Fibroblast of the conjunctiva (primary cell): ENCODE measurements around the gene SNRNP48.

Experiments used
- DNase-seq: peaks from one replicate; pipeline ENCODE4 v3.0.0-alpha.2; 2010; ENCODE audit warnings: low read depth

SNRNP48 gene

GRCh38 chr6:7559196-7559595 lies 30.8 kb upstream of the SNRNP48 start:
- DNase-seq: no peak

- no peak for DNase-seq
Observed at GRCh38 chr6:7559651-7560385, 30.2 kb upstream of the SNRNP48 start.

- DNase-seq: no peak
Observed at GRCh38 chr6:7561153-7561964, 28.6 kb upstream of the SNRNP48 start.

GRCh38 chr6:7562769-7563168 lies 27.2 kb upstream of the SNRNP48 start:
- no peak for DNase-seq

GRCh38 chr6:7566107-7566506 lies 23.9 kb upstream of the SNRNP48 start:
- DNase-seq: no peak

- DNase-seq: no peak
Observed at GRCh38 chr6:7566617-7567173, 23.3 kb upstream of the SNRNP48 start.

- peak; percentile 76 for DNase-seq
Observed at GRCh38 chr6:7568021-7568420, 22.0 kb upstream of the SNRNP48 start.

GRCh38 chr6:7569082-7569481 lies 20.9 kb upstream of the SNRNP48 start:
- no peak for DNase-seq

GRCh38 chr6:7572213-7572943 lies 17.6 kb upstream of the SNRNP48 start:
- no peak for DNase-seq

- no peak for DNase-seq
Observed at GRCh38 chr6:7574500-7574899, 15.5 kb upstream of the SNRNP48 start.

GRCh38 chr6:7578516-7578915 lies 11.5 kb upstream of the SNRNP48 start:
- no peak for DNase-seq

- DNase-seq: no peak
Observed at GRCh38 chr6:7578931-7579330, 11.1 kb upstream of the SNRNP48 start.

GRCh38 chr6:7579851-7580250 lies 10.1 kb upstream of the SNRNP48 start:
- no peak for DNase-seq

GRCh38 chr6:7580537-7580926 lies 9.5 kb upstream of the SNRNP48 start:
- DNase-seq: no peak

GRCh38 chr6:7580927-7581618 lies 8.9 kb upstream of the SNRNP48 start:
- DNase-seq: no peak

GRCh38 chr6:7585287-7585930 lies 4.6 kb upstream of the SNRNP48 start:
- DNase-seq: no peak

- no peak for DNase-seq
Observed at GRCh38 chr6:7587631-7588100, 2.3 kb upstream of the SNRNP48 start.

GRCh38 chr6:7588506-7588905 lies 1.5 kb upstream of the SNRNP48 start:
- no peak for DNase-seq

GRCh38 chr6:7589221-7589620 lies 777 bp upstream of the SNRNP48 start:
- DNase-seq: no peak

GRCh38 chr6:7590918-7591302 lies 912 bp downstream of the SNRNP48 start:
- DNase-seq: no peak

- no peak for DNase-seq
Observed at GRCh38 chr6:7591770-7592169, 1.8 kb downstream of the SNRNP48 start.
